Measurements from ENCODE around the gene HAPSTR1. TPM values are rescaled to one million over a fixed set of nuclear protein-coding genes. Genes with fewer than 3 reads are reported as not detected.

The HAPSTR1 gene
- total RNA-seq, 1 donor from 2014 or later, result 80.1 TPM

DNA sequence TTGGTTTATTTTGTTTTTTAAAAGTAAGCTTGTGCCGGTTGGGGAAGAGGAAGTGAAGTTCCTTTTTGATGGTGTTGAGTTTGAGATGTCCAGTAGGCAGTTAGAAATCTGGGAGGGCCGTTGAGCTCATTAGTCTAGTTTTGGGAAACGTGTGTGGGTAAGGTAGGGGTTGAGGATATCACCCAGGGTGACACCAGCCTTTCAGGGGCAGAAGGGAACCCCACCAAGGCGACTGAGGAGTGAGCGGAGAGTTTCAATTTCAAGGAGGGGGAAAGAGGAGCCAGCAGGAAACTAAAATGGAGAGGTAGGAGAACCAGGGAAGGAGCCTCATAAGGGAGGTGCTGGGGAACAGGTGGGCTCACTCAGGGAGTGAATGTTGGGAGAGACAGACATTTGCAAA, 22.7 kb downstream of the HAPSTR1 start:
- H3K27ac Mint-ChIP-seq (ENCODE audit: unreplicated experiment), result no peak overlapping the region
- DNase-seq (ENCODE audit: low read depth, low spot score), result no peak
- no peaks in the 10 kb centered on the region for H3K9me3 Mint-ChIP-seq
- H3K36me3 Mint-ChIP-seq (ENCODE audit: low read depth), result peaks cover 20% of the 10 kb centered on the region
- no peaks in the 10 kb centered on the region for H3K27me3 Mint-ChIP-seq (ENCODE audit: low read depth)
- TF ChIP-seq, protein P1, sequence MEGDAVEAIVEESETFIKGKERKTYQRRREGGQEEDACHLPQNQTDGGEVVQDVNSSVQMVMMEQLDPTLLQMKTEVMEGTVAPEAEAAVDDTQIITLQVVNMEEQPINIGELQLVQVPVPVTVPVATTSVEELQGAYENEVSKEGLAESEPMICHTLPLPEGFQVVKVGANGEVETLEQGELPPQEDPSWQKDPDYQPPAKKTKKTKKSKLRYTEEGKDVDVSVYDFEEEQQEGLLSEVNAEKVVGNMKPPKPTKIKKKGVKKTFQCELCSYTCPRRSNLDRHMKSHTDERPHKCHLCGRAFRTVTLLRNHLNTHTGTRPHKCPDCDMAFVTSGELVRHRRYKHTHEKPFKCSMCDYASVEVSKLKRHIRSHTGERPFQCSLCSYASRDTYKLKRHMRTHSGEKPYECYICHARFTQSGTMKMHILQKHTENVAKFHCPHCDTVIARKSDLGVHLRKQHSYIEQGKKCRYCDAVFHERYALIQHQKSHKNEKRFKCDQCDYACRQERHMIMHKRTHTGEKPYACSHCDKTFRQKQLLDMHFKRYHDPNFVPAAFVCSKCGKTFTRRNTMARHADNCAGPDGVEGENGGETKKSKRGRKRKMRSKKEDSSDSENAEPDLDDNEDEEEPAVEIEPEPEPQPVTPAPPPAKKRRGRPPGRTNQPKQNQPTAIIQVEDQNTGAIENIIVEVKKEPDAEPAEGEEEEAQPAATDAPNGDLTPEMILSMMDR (conservative IDR thresholded peaks at IDR 0.05), result no peak
- H3K4me1 Mint-ChIP-seq, result peaks cover 41% of the 10 kb centered on the region
- no peak overlapping the region for H3K4me3 Mint-ChIP-seq

DNA sequence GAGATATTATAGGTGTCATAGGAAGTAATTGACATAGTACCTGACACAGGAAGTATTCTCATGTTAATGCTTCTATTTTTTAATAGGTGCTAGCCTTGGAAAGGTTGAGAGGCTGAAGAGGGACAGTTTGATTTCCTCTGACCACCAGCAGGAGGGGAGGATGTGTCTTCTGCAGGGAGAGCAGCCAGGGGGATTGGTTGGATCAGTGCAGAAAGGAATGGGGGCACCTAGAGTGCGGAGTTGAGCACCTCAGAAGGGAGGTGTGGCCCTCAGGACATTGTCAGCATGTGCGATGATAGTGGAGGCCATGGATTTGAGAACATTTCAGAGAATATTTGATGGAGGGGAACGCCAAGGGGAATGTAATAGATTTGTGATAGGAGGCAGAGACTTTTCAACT, 23.4 kb downstream of the HAPSTR1 start:
- H3K36me3 Mint-ChIP-seq (ENCODE audit: low read depth), result peaks cover 20% of the 10 kb centered on the region
- peaks cover 34% of the 10 kb centered on the region for H3K4me1 Mint-ChIP-seq
- no peaks in the 10 kb centered on the region for H3K9me3 Mint-ChIP-seq
- no peak for DNase-seq (ENCODE audit: low read depth, low spot score)
- no peak overlapping the region for H3K4me3 Mint-ChIP-seq
- TF ChIP-seq, protein P1 (conservative IDR thresholded peaks at IDR 0.05), result no peak
- H3K27me3 Mint-ChIP-seq (ENCODE audit: low read depth), result no peaks in the 10 kb centered on the region
- H3K27ac Mint-ChIP-seq (ENCODE audit: unreplicated experiment), result no peak overlapping the region

DNA sequence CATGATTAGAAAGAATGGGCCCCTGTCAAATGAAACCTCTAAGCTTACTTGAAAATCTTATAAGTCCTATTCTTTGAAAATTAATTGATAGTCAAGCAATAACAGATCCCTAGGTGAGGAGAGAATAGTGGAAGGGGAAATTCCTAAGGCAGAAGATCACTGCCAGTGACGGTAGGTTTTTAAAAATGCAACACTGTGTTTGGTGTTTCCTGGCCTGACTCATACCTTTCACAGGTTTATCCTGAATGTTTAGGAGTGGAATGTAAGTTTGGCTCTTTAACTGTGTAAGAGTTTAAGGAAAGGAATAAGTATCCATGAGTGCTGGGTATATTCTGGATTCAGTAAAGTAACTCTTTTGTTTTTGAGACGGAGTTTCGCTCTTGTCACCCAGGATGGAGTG, 23.8 kb downstream of the HAPSTR1 start:
- Mint-ChIP-seq H3K9me3 (no peaks in the 10 kb centered on the region), H3K36me3 (ENCODE audit: low read depth) (peaks cover 20% of the 10 kb centered on the region), H3K27me3 (ENCODE audit: low read depth) (no peaks in the 10 kb centered on the region), H3K27ac (ENCODE audit: unreplicated experiment) (no peak overlapping the region), H3K4me1 (peaks cover 29% of the 10 kb centered on the region), H3K4me3 (no peak overlapping the region)
- DNase-seq (ENCODE audit: low read depth, low spot score), result no peak
- TF ChIP-seq, protein P1 (conservative IDR thresholded peaks at IDR 0.05), result no peak

DNA sequence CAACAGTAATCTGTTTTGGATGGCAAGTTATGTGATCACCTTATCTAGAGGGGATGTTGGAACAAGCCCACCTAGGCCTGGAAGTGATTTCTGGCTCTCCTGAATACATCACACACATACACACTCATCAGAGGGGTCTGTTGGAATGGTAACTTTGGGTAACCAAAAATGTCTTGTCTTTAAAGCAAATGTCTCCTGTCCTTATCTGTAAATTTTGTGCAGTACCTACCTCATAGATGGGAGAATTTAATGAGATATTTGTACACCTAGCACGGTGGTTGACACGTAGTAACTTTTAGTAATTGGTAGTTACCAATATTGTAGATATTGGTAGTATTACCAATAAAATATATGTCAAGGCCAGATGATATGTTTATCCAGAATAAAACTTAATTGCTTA, 24.7 kb downstream of the HAPSTR1 start:
- no peak for DNase-seq (ENCODE audit: low read depth, low spot score)
- Mint-ChIP-seq H3K27ac (ENCODE audit: unreplicated experiment) (no peak overlapping the region), H3K4me3 (no peak overlapping the region), H3K9me3 (no peaks in the 10 kb centered on the region), H3K27me3 (ENCODE audit: low read depth) (no peaks in the 10 kb centered on the region), H3K4me1 (peaks cover 23% of the 10 kb centered on the region), H3K36me3 (ENCODE audit: low read depth) (peaks cover 20% of the 10 kb centered on the region)
- TF ChIP-seq, protein P1 (conservative IDR thresholded peaks at IDR 0.05), result no peak

DNA sequence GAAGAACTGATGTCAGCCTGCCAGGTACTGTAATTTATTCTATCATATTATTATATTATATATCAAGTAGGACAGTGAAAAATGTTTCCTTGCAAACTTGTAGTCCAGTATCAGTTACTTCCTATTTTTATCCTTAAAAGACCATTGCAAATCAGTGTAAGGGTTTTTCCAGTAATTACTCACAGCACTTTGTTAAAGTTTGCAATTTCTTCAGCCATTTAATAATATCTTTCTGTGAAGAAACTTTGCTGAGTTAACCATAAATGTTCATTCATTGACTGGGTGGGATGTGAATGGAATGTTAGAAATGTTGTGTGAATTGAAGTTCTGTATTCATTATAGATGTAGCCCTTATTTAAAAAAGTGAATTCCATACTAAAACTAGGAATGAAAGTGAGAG, 26.7 kb downstream of the HAPSTR1 start:
- TF ChIP-seq, protein P1 (conservative IDR thresholded peaks at IDR 0.05), result no peak
- Mint-ChIP-seq H3K9me3 (no peaks in the 10 kb centered on the region), H3K4me3 (no peak overlapping the region), H3K27me3 (ENCODE audit: low read depth) (no peaks in the 10 kb centered on the region), H3K36me3 (ENCODE audit: low read depth) (peaks cover 20% of the 10 kb centered on the region), H3K27ac (ENCODE audit: unreplicated experiment) (no peak overlapping the region), H3K4me1 (peaks cover 14% of the 10 kb centered on the region)
- no peak for DNase-seq (ENCODE audit: low read depth, low spot score)

DNA sequence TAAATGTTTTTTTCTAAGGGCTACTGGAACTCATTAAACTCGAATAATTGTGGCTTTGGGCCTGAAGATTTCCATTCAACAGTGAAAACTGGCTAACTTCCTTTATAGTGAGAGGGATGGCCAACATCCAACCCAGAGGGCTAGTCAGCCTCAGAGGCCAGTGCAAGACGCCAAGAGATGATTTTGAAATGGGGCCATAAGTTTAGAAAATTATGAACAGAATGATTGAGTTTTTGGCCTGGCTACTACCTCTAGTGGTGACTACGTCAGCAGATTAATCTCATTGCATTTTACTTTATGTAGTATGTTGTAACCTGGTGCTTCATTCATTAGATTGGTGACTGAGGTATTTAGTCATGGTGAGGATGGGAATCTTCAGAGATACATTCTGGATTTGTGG, 28.4 kb downstream of the HAPSTR1 start:
- Mint-ChIP-seq H3K27ac (ENCODE audit: unreplicated experiment) (peak overlapping the region; percentile 5), H3K4me3 (no peak overlapping the region), H3K4me1 (peaks cover 12% of the 10 kb centered on the region), H3K9me3 (no peaks in the 10 kb centered on the region), H3K36me3 (ENCODE audit: low read depth) (peaks cover 12% of the 10 kb centered on the region), H3K27me3 (ENCODE audit: low read depth) (no peaks in the 10 kb centered on the region)
- TF ChIP-seq, protein P1 (conservative IDR thresholded peaks at IDR 0.05), result no peak
- no peak for DNase-seq (ENCODE audit: low read depth, low spot score)

Data from neural crest cell (in vitro differentiated cells).